Measurements from ENCODE around the gene TNNI3K.

Gene TNNI3K

GRCh38 chr1:74316302-74316701 is 81.1 kb downstream of the TNNI3K start:
- no peak for DNase-seq (ENCODE audit: low read depth)

DNA sequence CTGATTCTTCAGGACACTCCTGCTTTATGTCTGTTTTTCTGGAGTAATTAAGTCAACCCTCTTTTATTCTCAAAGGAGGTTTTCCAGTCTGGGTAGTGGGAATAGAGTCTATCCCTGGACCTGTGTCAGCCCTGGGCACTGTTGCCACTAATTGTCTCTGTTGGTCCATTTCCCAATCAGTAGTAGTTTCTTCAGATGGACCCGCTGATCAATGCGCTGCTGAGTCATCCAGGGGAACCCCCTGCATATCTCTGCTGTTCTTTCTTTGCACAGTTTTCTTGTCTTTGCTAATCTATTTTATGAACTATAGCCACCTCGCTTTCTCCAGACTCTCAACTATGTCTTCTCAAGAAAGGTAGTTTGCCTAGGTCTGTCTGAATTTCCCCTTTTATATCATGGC is 82.5 kb downstream of the TNNI3K start:
- DNase-seq (ENCODE audit: low read depth): no peak

DNA sequence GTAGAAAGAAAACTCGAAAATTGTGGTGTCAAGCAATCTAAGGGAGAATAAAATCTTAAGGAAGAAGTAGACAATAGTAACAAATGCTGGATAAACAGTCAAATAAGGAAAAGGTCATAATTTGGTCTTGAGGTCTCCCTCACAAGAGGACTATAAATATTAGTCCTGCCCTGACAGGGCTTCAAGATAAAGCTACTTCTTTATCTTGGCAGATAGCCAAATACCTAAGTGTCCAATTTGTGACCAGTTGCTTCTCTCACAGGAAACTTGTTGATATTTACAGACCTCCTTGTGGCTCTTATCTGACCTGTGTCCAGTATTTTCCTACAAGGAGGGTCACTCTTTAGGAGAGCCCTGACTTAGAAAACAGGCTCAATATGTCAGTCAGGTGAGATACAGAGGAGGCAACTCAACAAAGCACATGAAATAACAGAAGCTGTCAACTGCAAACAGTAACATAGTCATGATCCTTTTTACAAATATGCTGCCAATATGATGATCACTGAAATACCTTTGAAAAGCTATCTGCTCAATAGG is 88.8 kb downstream of the TNNI3K start:
- no peak for DNase-seq (ENCODE audit: low read depth)

DNA sequence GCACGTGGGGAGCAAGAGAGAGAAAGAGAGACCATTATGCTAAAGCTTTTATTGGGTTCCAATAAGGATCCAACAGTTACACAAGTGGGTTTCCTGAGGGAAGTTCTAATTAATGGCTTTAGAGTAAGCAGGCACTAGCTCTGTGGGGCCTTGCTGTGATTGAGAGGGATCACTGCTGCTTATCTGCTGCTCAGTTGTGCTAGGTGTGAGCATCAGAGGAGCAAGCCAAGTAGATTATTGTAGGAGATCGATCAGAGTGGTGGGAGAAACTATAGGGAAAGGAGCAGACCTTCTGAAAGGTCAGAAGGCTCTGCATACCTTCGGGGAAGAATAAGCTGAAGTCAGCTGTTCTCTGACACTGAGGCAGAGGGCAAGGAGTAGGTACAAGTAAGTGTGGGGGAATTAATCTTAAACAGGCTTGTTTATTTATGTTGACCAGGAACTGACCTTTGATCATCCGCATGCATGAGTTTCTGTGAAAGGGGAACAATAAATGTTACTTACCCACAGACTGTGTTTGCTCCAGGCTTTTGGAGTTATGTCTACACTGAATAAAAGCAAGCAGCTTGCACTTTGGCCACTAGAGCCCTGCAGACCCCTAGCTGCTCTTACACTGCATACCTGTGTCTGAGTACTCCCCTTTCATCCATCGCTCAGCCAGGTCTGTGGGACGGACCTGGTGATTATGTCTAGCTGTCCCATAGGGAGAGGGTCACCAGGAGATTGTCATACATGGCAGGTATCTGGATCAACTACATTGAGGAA is 89.7 kb downstream of the TNNI3K start:
- no peak for DNase-seq (ENCODE audit: low read depth)

- DNase-seq (ENCODE audit: low read depth): no peak
These were observed 93.7 kb downstream of the TNNI3K start for GRCh38 chr1:74328851-74329250.

GRCh38 chr1:74333244-74333643 is 98.1 kb downstream of the TNNI3K start:
- no peak for DNase-seq (ENCODE audit: low read depth)

- no peak for DNase-seq (ENCODE audit: low read depth)
These were observed 99.0 kb downstream of the TNNI3K start for GRCh38 chr1:74334147-74334546.

DNA sequence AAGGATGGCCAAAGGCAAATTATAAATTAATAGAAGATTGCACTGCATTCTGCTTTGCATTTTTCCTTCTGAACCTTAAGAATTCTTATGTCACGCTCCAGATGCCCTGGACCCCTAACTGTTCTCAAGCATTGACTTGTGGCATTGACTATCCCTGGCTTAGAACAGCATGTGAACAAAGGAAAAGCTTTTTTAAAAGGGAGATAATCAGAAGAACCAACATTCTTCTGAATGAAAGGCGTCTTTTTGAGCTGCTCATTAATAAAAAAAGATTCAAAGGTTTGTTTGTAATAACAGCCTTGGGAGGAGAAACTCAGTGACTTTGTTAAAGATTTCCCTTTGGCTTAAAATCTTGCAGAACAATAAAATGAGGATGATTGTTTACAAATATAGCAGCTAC is 105.5 kb downstream of the TNNI3K start:
- no peak for DNase-seq (ENCODE audit: low read depth)

DNA sequence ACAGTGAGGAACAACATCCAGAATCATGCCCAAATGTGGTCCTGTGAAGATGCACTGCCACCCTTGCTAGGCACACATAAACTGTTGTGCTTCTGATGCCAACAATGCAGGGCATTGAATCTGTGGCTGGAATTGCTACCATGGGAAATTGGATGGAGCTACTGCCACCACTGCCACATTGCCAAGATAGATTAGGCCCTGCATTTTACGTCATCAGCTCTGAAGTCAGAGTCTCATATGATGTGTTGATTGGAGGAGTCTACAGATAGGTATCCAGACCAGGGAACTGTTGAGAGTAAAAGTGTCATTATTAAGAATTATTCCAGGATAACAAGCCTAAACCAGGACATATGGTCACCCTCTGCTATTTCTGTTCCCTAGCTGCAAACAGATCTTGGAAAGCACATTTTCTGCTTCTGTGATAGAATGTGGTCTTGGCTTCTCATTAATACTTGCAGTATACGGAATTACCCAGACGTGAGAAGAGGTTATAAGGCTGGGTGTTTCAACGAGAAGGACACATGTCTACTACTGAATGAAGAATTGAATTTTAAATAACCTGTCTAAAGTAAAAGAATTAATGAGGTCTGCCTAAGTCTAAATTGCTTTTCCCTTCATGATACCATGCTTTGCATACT is 106.6 kb downstream of the TNNI3K start:
- no peak for DNase-seq (ENCODE audit: low read depth)

DNA sequence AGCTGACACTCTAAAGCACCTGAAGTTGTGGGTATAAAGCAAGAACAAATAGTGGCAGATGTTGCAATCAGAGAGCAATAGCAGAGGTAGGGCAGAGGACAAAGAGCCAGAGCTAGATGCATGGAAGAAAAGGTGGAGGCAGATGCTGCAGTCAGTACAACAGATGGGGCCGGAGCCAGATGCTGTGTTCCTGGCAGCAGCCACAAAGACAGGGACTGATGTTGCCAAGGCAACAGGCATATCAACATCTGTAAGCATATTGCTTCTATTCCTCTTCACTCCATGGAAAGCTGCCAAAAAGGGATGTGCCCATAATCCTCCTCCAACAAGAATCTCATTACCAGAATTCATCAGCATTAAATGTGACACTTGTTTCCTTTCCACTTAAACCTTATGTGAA is 108.0 kb downstream of the TNNI3K start:
- no peak for DNase-seq (ENCODE audit: low read depth)

DNA sequence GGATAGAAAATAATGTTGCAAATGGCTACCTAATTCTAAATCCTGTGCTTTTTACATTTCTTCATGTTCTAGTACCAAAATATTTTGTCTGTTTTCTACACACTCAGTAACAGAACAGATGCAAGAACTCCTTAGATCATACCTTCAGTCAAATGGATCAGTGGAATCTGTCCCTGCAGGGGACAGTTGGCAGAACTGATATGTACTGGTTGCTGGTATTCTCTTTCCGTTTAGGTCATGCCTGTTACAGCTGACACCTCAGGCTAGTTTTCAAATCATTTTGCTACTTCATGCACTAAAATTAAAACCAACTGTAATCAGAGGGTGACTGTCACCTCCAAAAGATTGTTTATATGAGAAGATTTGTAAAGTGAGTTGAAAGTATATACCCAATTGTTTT is 109.2 kb downstream of the TNNI3K start:
- DNase-seq (ENCODE audit: low read depth): no peak

- DNase-seq (ENCODE audit: low read depth): no peak
These were observed 121.3 kb downstream of the TNNI3K start for GRCh38 chr1:74356493-74356892.

GRCh38 chr1:74357150-74357549 is 122.0 kb downstream of the TNNI3K start:
- DNase-seq (ENCODE audit: low read depth): no peak

DNA sequence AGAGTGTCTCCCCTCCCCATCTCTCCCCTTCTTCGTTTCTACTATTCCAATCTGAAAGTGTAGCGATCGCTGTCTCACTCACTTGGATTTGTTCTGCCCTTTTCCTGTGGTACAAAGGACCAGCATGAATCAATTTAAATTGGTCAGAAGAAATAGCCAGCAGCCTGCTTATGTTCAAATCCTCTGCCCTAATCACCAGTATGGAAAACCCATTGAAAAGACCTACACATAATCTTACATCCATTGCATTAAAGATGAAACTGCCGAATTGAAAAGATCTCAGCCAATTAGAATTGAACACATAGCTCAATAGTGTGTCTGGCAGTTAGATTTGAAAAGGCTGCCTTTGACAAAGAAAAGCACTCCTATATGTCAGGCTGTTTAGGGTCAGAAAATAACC is 122.6 kb downstream of the TNNI3K start:
- no peak for DNase-seq (ENCODE audit: low read depth)

GRCh38 chr1:74362691-74363090 is 127.5 kb downstream of the TNNI3K start:
- DNase-seq (ENCODE audit: low read depth): no peak

- no peak for DNase-seq (ENCODE audit: low read depth)
These were observed 128.0 kb downstream of the TNNI3K start for GRCh38 chr1:74363220-74363619.

DNA sequence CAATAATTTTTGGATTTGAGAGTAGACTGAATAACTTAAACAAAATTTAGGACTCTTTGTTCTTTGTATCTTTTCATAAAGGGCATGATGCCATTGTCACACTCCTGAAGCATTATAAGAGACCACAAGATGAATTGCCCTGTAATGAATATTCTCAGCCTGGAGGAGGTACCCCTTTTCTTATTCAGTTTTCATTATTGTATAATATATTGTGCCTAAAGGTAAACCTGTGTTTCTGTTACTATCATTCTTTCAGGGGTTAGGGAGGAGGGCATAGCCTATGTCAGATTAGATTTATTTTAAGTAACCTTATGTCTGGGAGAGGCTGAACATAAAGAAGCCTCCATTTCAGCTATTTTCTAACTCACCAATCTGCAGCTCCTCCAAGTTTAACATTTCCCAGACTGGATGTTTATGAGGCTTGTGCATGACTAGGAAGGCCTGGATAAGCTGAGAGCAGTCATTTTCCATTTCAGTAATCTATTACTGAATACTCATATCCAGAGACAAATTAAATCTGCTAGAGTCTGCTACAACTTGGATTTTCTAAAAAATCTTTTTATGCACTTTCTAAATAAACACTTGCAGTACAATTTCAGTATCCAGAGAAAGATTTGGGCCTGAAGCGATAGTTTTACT is 132.1 kb downstream of the TNNI3K start:
- no peak for DNase-seq (ENCODE audit: low read depth)

DNA sequence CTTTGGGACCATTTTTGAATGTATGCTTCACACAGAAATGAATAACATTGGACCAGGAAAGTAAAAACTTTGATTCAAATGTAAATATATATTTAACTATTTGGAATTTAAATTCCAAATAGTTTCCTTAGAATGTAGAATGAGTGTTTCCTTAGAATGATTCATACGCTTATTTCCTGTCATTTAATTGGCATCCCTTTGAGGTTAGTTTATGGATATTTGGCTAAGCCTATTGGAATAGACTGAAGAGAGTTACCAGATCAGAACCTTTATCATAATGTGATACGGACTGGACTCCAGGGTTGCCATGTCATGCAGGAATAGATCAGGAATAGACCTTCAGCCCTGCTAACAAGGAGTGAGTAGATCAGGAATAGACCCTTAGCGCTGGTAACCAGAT is 133.1 kb downstream of the TNNI3K start:
- no peak for DNase-seq (ENCODE audit: low read depth)

DNA sequence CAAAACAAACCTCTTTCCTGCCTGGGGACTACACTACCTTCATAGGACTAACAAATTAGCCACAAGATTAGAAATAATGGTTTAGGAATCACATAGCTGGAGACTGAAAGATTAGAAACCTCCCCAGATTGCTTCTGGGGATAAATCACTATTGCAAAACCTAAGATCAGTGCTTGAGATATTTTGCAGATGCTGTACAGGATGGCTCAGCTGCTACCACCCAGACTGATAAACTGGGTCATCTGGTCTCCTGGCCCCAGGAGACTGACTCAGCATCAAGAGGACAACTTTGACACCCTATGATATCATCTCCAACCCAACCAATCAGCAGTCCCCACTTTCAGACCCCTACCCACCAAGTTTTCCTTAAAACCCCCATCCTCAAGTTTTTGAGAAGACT is 140.2 kb downstream of the TNNI3K start:
- DNase-seq (ENCODE audit: low read depth): no peak

DNA sequence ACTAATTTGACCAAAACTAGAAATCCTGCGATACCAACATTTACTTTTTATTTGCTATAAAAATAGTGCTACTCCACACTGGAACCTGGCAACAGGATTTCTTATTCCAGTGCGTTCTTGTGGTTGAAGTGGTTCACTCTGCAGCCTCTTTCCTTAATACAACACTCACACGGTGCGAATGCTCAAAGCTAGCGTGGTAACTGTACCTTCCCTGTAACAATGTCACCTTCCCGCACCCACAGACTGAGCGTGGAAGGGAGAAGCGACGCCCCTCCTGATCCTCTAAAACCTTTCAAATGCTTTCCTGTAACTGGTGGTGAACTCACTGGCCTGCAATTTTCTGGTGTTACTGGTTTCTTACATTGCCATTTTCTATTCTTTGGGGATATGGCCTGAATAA is 145.1 kb downstream of the TNNI3K start:
- no peak for DNase-seq (ENCODE audit: low read depth)

DNA sequence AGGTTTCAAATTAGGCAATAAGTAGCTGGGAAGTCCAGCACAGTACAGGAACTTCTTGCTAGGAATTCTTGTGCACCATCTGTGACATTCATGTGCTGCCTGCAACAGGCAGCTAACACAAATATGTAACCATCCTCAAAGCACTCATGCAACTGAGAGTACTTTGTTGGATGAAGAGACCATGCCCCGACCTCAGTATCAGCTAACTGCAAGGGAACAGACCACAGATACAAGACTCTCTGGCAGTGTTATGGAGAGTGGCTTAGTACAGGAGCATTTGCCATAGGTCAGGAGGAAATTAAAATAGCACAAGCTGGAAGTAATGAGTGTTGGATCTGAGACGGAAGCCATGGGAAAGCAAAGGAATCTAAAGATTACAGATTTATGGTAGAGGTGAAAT is 153.7 kb downstream of the TNNI3K start:
- DNase-seq (ENCODE audit: low read depth): no peak

- DNase-seq (ENCODE audit: low read depth): no peak
These were observed 157.0 kb downstream of the TNNI3K start for GRCh38 chr1:74392186-74392585.

GRCh38 chr1:74392840-74393239 is 157.7 kb downstream of the TNNI3K start:
- no peak for DNase-seq (ENCODE audit: low read depth)
